ENCODE data around the gene RBM38. TPM values are rescaled to one million over a fixed set of nuclear protein-coding genes. Genes with fewer than 3 reads are reported as not detected.

RBM38 gene
- total and polyA plus RNA-seq, 10 of the 15 experiments (the other 5 are each of a cell fraction or from before 2014, with no cell fraction given) = 0.32 to 118 (median 25.2) TPM

DNA sequence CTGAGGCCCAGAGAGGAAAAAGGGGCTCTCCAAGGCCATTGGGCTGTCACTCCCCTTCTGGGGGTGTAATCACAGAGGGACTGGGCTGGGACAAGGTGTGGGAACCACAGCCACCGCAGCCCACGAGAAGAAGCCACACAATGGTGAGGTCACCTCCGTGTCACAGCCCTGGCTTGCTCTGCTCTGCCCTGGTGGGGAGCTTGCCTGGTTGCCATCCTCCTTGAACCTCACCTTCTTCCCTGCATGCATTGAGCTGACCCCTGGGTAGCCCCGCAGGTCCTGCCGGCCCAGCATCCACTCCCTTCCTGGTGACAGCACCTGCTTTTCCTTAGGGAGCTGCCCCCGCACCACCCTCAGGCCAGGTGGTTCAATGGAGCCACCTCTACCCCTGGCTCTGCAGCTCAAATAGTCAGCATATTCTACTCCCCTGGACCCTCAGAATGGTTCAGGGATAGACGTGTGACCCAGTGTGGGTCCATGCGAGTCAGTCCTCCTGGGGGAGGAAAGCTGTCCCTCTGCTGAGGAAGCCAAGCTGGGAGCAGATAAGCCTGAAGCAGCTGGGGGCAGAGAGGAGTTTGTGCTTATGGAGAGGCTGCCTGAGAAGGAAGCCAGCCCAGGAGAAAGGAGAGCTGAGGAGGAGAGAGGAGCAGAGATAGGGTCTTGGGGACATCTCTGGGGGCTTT is 21.3 kb downstream of the RBM38 start:
- ChIA-PET SMC1A (ENCODE audit: uncharacterized antibody, unreplicated experiment) (interaction anchor here (0.6 to 3.3 kb wide), 17 partner anchors 11 to 81 kb away, joined by 3 to 8 read pairs (median 4); no protein-coding TSS in a partner anchor), POLR2A (interaction anchor here (0.8 to 2.0 kb wide), 10 partner anchors 11 to 61 kb away, joined by 3 to 9 read pairs (median 4); no protein-coding TSS in a partner anchor), RAD21 (ENCODE audit: unreplicated experiment) (interaction anchor here (0.7 to 2.5 kb wide), 13 partner anchors 11 to 83 kb away, joined by 3 to 20 read pairs (median 4); no protein-coding TSS in a partner anchor), CTCF (interaction anchor here (0.9 to 2.1 kb wide), 11 partner anchors 9 to 86 kb away, joined by 3 to 8 read pairs (median 4); no protein-coding TSS in a partner anchor)
- no peak overlapping the region for H2AFZ ChIP-seq (ENCODE audit: control insufficient read depth, low read depth, low read length)
- no peak for DNase-seq (ENCODE audit: low read depth, low spot score)
- H3K4me1 ChIP-seq (ENCODE audit: control insufficient read depth, insufficient read depth, low read length) = no peaks in the 10 kb centered on the region
- no peak overlapping the region for H3K9ac ChIP-seq (ENCODE audit: control insufficient read depth, insufficient read depth, low read length)
- no peak overlapping the region for H3K4me2 ChIP-seq (ENCODE audit: control insufficient read depth, insufficient read depth)
- intact Hi-C loops (cut with micrococcal nuclease; ENCODE audit: unreplicated experiment) (no loop called here), in situ Hi-C loops (cut with MboI) (no loop called here)
- H3K27ac ChIP-seq (ENCODE audit: control insufficient read depth, insufficient read depth) = no peak overlapping the region
- H4K20me1 ChIP-seq (ENCODE audit: control insufficient read depth, insufficient read depth) = peaks cover 2% of the 10 kb centered on the region; the same call in 1 of the 2 replicates
- no peak for FAIRE-seq
- H3K36me3 ChIP-seq (ENCODE audit: control insufficient read depth in 2 of 2, insufficient read depth in 2 of 2, low read length in 1 of 2) = peaks cover 8 to 19% of the 10 kb centered on the region in 2 experiments; a peak in 3 of 4 replicates
- WGBS (ENCODE audit: insufficient coverage, insufficient replicate concordance, low lambda C conversion rate, missing lambda C conversion rate) = 43% methylated on average over 8 of the region's 8 CpGs
- no TSS peak for BruUV-seq (replicated peaks)
- no peaks in the 10 kb centered on the region for H3K27me3 ChIP-seq (replicated peaks in 1 of 2; ENCODE audit: control insufficient read depth in 2 of 2, insufficient read depth in 2 of 2, low read length in 1 of 2)
- no peaks in the 10 kb centered on the region for H3K79me2 ChIP-seq (ENCODE audit: control insufficient read depth, insufficient read depth, low read length)
- H3K4me3 ChIP-seq = no peak overlapping the region
- H3K9me3 ChIP-seq (replicated peaks; ENCODE audit: control insufficient read depth, insufficient read depth, low read length) = no peaks in the 10 kb centered on the region
- ATAC-seq = peak; percentile 79
- TF ChIP-seq, protein P1, sequence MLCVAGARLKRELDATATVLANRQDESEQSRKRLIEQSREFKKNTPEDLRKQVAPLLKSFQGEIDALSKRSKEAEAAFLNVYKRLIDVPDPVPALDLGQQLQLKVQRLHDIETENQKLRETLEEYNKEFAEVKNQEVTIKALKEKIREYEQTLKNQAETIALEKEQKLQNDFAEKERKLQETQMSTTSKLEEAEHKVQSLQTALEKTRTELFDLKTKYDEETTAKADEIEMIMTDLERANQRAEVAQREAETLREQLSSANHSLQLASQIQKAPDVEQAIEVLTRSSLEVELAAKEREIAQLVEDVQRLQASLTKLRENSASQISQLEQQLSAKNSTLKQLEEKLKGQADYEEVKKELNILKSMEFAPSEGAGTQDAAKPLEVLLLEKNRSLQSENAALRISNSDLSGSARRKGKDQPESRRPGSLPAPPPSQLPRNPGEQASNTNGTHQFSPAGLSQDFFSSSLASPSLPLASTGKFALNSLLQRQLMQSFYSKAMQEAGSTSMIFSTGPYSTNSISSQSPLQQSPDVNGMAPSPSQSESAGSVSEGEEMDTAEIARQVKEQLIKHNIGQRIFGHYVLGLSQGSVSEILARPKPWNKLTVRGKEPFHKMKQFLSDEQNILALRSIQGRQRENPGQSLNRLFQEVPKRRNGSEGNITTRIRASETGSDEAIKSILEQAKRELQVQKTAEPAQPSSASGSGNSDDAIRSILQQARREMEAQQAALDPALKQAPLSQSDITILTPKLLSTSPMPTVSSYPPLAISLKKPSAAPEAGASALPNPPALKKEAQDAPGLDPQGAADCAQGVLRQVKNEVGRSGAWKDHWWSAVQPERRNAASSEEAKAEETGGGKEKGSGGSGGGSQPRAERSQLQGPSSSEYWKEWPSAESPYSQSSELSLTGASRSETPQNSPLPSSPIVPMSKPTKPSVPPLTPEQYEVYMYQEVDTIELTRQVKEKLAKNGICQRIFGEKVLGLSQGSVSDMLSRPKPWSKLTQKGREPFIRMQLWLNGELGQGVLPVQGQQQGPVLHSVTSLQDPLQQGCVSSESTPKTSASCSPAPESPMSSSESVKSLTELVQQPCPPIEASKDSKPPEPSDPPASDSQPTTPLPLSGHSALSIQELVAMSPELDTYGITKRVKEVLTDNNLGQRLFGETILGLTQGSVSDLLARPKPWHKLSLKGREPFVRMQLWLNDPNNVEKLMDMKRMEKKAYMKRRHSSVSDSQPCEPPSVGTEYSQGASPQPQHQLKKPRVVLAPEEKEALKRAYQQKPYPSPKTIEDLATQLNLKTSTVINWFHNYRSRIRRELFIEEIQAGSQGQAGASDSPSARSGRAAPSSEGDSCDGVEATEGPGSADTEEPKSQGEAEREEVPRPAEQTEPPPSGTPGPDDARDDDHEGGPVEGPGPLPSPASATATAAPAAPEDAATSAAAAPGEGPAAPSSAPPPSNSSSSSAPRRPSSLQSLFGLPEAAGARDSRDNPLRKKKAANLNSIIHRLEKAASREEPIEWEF (IDR thresholded peaks at IDR 0.05; ENCODE audit: insufficient replicate concordance, low read depth, low read length) = no peak
- no peak for TF ChIP-seq TARDBP (IDR thresholded peaks at IDR 0.05; ENCODE audit: borderline replicate concordance)
- no peak for TF ChIP-seq ZZZ3 (IDR thresholded peaks at IDR 0.05; ENCODE audit: control insufficient read depth, insufficient read length, low read depth)
- peak; percentile 52 for TF ChIP-seq NR2F1 (conservative IDR thresholded peaks at IDR 0.05)
- TF ChIP-seq ATF7 (IDR thresholded peaks at IDR 0.05; ENCODE audit: low read depth) = peak; percentile 68; the same call in 1 of the 2 replicates
- TF ChIP-seq ESRRA (IDR thresholded peaks at IDR 0.05; ENCODE audit: low read length) = no peak
- no peak for TF ChIP-seq POLR2AphosphoS5 (IDR thresholded peaks at IDR 0.05; ENCODE audit: low read length)
- peak; percentile 28 for TF ChIP-seq MEF2B (IDR thresholded peaks at IDR 0.05; ENCODE audit: partially characterized antibody, poor library complexity, severe bottlenecking)
- TF ChIP-seq SRF (IDR thresholded peaks at IDR 0.05; ENCODE audit: low read depth in 2 of 2, low read length in 2 of 2) = no peak
- TF ChIP-seq RFX5 (IDR thresholded peaks at IDR 0.05; ENCODE audit: low read depth, low read length) = no peak
- no peak for TF ChIP-seq ZSCAN29 (IDR thresholded peaks at IDR 0.05)
- TF ChIP-seq, protein P2, sequence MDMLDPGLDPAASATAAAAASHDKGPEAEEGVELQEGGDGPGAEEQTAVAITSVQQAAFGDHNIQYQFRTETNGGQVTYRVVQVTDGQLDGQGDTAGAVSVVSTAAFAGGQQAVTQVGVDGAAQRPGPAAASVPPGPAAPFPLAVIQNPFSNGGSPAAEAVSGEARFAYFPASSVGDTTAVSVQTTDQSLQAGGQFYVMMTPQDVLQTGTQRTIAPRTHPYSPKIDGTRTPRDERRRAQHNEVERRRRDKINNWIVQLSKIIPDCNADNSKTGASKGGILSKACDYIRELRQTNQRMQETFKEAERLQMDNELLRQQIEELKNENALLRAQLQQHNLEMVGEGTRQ (IDR thresholded peaks at IDR 0.05; ENCODE audit: borderline replicate concordance, low read depth, low read length) = no peak
- TF ChIP-seq, protein P3, sequence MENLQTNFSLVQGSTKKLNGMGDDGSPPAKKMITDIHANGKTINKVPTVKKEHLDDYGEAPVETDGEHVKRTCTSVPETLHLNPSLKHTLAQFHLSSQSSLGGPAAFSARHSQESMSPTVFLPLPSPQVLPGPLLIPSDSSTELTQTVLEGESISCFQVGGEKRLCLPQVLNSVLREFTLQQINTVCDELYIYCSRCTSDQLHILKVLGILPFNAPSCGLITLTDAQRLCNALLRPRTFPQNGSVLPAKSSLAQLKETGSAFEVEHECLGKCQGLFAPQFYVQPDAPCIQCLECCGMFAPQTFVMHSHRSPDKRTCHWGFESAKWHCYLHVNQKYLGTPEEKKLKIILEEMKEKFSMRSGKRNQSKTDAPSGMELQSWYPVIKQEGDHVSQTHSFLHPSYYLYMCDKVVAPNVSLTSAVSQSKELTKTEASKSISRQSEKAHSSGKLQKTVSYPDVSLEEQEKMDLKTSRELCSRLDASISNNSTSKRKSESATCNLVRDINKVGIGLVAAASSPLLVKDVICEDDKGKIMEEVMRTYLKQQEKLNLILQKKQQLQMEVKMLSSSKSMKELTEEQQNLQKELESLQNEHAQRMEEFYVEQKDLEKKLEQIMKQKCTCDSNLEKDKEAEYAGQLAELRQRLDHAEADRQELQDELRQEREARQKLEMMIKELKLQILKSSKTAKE (IDR thresholded peaks at IDR 0.05; ENCODE audit: low read depth, poor library complexity, severe bottlenecking) = no peak
- no peak for TF ChIP-seq SIX5 (IDR thresholded peaks at IDR 0.05; ENCODE audit: low read depth, low read length, severe bottlenecking)
- TF ChIP-seq ZNF24 (IDR thresholded peaks at IDR 0.05) = no peak
- TF ChIP-seq EED (IDR thresholded peaks at IDR 0.05; ENCODE audit: low read depth) = peak; percentile 34; the same call in 1 of the 2 replicates

Data from GM12878 (cell line).